ENCODE results near the gene SMYD3. TPM values are rescaled to one million over a fixed set of nuclear protein-coding genes. Genes with fewer than 3 reads are reported as not detected.

SMYD3 gene
- total RNA-seq, 1 donor from 2014 or later = 31.9 TPM

DNA sequence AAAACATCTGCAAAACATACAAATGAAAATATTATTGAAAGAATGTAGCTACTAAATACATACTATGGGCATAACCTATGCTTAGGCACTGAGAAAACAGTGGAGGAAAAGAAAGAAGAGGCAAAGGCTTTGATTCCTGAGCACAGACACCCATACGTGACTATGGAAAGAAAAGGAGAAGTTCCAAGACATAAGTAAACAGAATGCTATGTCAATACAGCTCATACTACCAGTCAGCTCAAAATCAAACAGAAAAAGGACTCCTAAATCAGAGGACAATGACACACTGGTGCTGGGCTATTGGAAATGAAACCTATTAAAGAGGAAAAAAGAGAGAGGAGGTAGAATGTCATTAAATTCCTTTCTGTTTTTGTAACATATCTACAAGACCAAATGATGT lies 225.4 kb downstream of the SMYD3 start:
- TF ChIP-seq, protein P1, sequence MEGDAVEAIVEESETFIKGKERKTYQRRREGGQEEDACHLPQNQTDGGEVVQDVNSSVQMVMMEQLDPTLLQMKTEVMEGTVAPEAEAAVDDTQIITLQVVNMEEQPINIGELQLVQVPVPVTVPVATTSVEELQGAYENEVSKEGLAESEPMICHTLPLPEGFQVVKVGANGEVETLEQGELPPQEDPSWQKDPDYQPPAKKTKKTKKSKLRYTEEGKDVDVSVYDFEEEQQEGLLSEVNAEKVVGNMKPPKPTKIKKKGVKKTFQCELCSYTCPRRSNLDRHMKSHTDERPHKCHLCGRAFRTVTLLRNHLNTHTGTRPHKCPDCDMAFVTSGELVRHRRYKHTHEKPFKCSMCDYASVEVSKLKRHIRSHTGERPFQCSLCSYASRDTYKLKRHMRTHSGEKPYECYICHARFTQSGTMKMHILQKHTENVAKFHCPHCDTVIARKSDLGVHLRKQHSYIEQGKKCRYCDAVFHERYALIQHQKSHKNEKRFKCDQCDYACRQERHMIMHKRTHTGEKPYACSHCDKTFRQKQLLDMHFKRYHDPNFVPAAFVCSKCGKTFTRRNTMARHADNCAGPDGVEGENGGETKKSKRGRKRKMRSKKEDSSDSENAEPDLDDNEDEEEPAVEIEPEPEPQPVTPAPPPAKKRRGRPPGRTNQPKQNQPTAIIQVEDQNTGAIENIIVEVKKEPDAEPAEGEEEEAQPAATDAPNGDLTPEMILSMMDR (IDR thresholded peaks at IDR 0.05; ENCODE audit: unreplicated experiment) = no peak
- Mint-ChIP-seq H3K27me3 (no peaks in the 10 kb centered on the region), H3K27ac (no peak overlapping the region), H3K4me1 (ENCODE audit: low read depth) (peaks cover 8% of the 10 kb centered on the region), H3K9me3 (ENCODE audit: low read depth) (peaks cover 6% of the 10 kb centered on the region), H3K36me3 (ENCODE audit: insufficient read depth) (peaks cover 2% of the 10 kb centered on the region), H3K4me3 (ENCODE audit: low read depth) (no peak overlapping the region)
- no peak for DNase-seq (ENCODE audit: low spot score, unreplicated experiment)

DNA sequence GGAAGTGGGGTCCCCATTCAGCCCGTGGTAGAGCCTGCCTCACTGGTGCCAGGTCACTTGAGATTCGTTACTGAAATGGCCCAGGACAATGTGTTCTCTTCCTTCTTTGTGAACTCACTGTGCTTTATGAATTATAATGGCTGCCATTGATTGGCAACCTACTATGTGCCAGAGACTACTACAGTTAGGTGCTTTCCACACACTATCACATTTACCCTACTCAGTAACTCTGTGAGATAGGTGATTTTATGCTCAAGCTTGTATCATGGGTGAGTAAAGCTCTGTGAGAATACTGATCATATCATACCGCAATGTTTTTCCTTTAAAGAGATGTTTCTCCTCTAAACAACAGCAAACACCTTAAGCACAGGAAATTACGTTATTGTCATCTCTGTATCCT lies 225.9 kb downstream of the SMYD3 start:
- TF ChIP-seq, protein P1 (IDR thresholded peaks at IDR 0.05; ENCODE audit: unreplicated experiment) = no peak
- no peaks in the 10 kb centered on the region for H3K27me3 Mint-ChIP-seq
- no peak overlapping the region for H3K4me3 Mint-ChIP-seq (ENCODE audit: low read depth)
- peaks cover 2% of the 10 kb centered on the region for H3K36me3 Mint-ChIP-seq (ENCODE audit: insufficient read depth)
- H3K27ac Mint-ChIP-seq = no peak overlapping the region
- no peak for DNase-seq (ENCODE audit: low spot score, unreplicated experiment)
- H3K9me3 Mint-ChIP-seq (ENCODE audit: low read depth) = peaks cover 6% of the 10 kb centered on the region
- peaks cover 8% of the 10 kb centered on the region for H3K4me1 Mint-ChIP-seq (ENCODE audit: low read depth)

DNA sequence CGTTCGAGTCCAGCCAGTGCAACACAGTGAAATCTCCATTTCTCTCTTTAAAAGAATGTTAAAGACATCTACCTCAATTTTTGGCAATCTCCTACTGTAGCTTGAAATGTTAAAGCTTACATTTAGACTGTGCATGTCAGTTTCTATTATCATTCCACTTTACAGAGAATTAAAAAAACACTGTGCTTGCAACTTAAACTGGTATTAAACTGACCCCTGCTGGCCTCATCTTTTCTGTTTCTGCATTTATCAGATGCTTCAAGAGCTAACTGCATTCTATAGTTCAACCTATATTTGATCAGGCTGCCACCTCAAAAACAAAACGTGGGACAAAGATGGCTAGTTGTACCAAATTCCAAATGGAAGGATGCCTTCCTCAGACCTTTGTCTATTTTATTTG lies 226.5 kb downstream of the SMYD3 start:
- no peak for DNase-seq (ENCODE audit: low spot score, unreplicated experiment)
- TF ChIP-seq, protein P1 (IDR thresholded peaks at IDR 0.05; ENCODE audit: unreplicated experiment) = peak; percentile 39
- Mint-ChIP-seq H3K9me3 (ENCODE audit: low read depth) (peaks cover 2% of the 10 kb centered on the region), H3K36me3 (ENCODE audit: insufficient read depth) (peaks cover 2% of the 10 kb centered on the region), H3K4me3 (ENCODE audit: low read depth) (no peak overlapping the region), H3K27ac (no peak overlapping the region), H3K27me3 (no peaks in the 10 kb centered on the region), H3K4me1 (ENCODE audit: low read depth) (peaks cover 8% of the 10 kb centered on the region)

DNA sequence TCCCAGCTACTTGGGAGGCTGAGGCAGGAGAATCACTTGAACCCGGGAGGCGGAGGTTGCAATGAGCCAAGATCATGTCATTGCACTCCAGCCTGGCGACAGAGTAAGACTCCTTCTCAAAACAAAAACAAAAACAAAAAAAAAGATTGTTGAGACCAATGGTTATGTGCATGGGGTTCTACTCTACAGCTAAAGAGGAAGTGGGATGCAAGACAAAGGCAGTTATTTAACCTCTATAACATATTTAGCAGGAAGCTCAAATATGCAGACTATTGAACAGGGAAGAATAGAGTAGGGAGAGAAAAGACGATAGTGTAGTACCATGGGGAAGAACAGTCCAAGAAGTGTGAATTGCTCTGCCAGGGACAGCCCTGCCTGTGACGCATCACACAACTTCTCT lies 227.7 kb downstream of the SMYD3 start:
- H3K4me1 Mint-ChIP-seq (ENCODE audit: low read depth) = peaks cover 8% of the 10 kb centered on the region
- no peaks in the 10 kb centered on the region for H3K9me3 Mint-ChIP-seq (ENCODE audit: low read depth)
- no peak overlapping the region for H3K27ac Mint-ChIP-seq
- TF ChIP-seq, protein P1 (IDR thresholded peaks at IDR 0.05; ENCODE audit: unreplicated experiment) = no peak
- no peaks in the 10 kb centered on the region for H3K27me3 Mint-ChIP-seq
- no peaks in the 10 kb centered on the region for H3K36me3 Mint-ChIP-seq (ENCODE audit: insufficient read depth)
- no peak for DNase-seq (ENCODE audit: low spot score, unreplicated experiment)
- H3K4me3 Mint-ChIP-seq (ENCODE audit: low read depth) = no peak overlapping the region

DNA sequence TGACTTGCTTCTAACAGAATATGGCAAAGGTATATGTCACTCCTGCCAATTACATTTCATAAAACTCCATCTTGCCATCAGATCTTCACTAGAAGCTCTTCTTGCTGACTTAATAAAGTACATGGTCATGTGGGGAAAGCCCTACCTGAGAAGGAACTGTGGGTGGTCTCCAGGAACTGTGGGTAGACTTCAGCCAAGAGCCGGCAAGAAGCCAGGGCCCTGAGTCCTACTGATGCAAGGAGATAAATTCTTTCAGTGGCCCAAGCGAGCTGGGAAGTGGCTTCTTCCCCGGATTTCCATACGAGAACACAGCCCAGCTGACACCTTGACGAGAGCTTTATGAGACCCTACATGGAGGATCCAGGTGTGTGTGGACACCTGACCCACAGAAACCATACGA lies 228.7 kb downstream of the SMYD3 start:
- H3K36me3 Mint-ChIP-seq (ENCODE audit: insufficient read depth) = no peaks in the 10 kb centered on the region
- H3K9me3 Mint-ChIP-seq (ENCODE audit: low read depth) = no peaks in the 10 kb centered on the region
- no peak for DNase-seq (ENCODE audit: low spot score, unreplicated experiment)
- no peaks in the 10 kb centered on the region for H3K27me3 Mint-ChIP-seq
- H3K4me1 Mint-ChIP-seq (ENCODE audit: low read depth) = peaks cover 8% of the 10 kb centered on the region
- H3K4me3 Mint-ChIP-seq (ENCODE audit: low read depth) = no peak overlapping the region
- TF ChIP-seq, protein P1 (IDR thresholded peaks at IDR 0.05; ENCODE audit: unreplicated experiment) = no peak
- no peak overlapping the region for H3K27ac Mint-ChIP-seq

Measured in progenitor cell of endocrine pancreas (in vitro differentiated cells).